H9 (cell line): Measurements from ENCODE around the gene DNAI1. TPM values are rescaled to one million over a fixed set of nuclear protein-coding genes. Genes with fewer than 3 reads are reported as not detected.

Source experiments
- DNase-seq: peaks from one replicate; pipeline ENCODE4 v3.0.0-alpha.2; 2017
- H2AFZ ChIP-seq: one replicate; pipeline ENCODE4 v1.6.1; 2013; ENCODE audit warnings: mild to moderate bottlenecking, low read length, control low read depth, moderate library complexity
- H2AK5ac ChIP-seq: 2 replicates; pipeline ENCODE4 v1.6.1; 2013; ENCODE audit warnings: low read length, control low read depth, mixed read lengths; ENCODE audit not compliant: insufficient read length
- H2BK120ac ChIP-seq: one replicate; pipeline ENCODE4 v1.6.1; 2013; ENCODE audit warnings: low read depth, mild to moderate bottlenecking, low read length, control low read depth, inconsistent platforms; ENCODE audit not compliant: poor library complexity, severe bottlenecking
- H2BK12ac ChIP-seq: 2 replicates; pipeline ENCODE4 v1.6.1; 2013; ENCODE audit warnings: low read length, control low read depth, mixed read lengths, low read depth; ENCODE audit not compliant: insufficient read length
- H2BK15ac ChIP-seq: 2 replicates; pipeline ENCODE4 v1.6.1; 2013; ENCODE audit warnings: low read depth, low read length, control low read depth
- H2BK20ac ChIP-seq: one replicate; pipeline ENCODE4 v1.6.1; 2013; ENCODE audit warnings: low read depth, mild to moderate bottlenecking, low read length, control low read depth, inconsistent platforms; ENCODE audit not compliant: poor library complexity, severe bottlenecking
- H2BK5ac ChIP-seq: 2 replicates; pipeline ENCODE4 v1.6.1; 2013; ENCODE audit warnings: low read length, control low read depth, mixed read lengths; ENCODE audit not compliant: insufficient read length
- H3K14ac ChIP-seq: 2 replicates; pipeline ENCODE4 v1.6.1; 2013; ENCODE audit warnings: low read length, control low read depth; ENCODE audit not compliant: insufficient read depth
- H3K18ac ChIP-seq: 2 replicates; pipeline ENCODE4 v1.6.1; 2013; ENCODE audit warnings: low read depth, mild to moderate bottlenecking, mixed read lengths, low read length, control low read depth; ENCODE audit not compliant: insufficient read length
- H3K23ac ChIP-seq: 2 replicates; pipeline ENCODE4 v1.6.1; 2013; ENCODE audit warnings: low read length, control low read depth, mixed read lengths, low read depth; ENCODE audit not compliant: insufficient read length
- H3K23me2 ChIP-seq: 2 replicates; pipeline ENCODE4 v1.6.1; 2013; ENCODE audit warnings: low read depth, mild to moderate bottlenecking, mixed read lengths, low read length, control low read depth; ENCODE audit not compliant: insufficient read length, poor library complexity, severe bottlenecking
- H3K27ac ChIP-seq: 2 replicates; pipeline ENCODE4 v1.5.1; 2013; ENCODE audit warnings: low read length, control low read depth, mixed read lengths, low read depth; ENCODE audit not compliant: insufficient read length
- H3K27me3 ChIP-seq: 2 replicates; pipeline ENCODE4 v1.6.1; 2013; ENCODE audit warnings: low read length, control low read depth, inconsistent platforms; ENCODE audit not compliant: insufficient read depth
- H3K4ac ChIP-seq: 2 replicates; pipeline ENCODE4 v1.6.1; 2013; ENCODE audit warnings: low read depth, mild to moderate bottlenecking, control low read depth, inconsistent platforms, low read length, moderate library complexity
- H3K4me1 ChIP-seq: 2 replicates; pipeline ENCODE4 v1.6.1; 2013; ENCODE audit warnings: low read length, control low read depth, inconsistent platforms; ENCODE audit not compliant: insufficient read depth
- H3K4me2 ChIP-seq: 2 replicates; pipeline ENCODE4 v1.6.1; 2013; ENCODE audit warnings: low read length, control low read depth, mixed read lengths; ENCODE audit not compliant: insufficient read length, insufficient read depth
- H3K56ac ChIP-seq: 2 replicates; pipeline ENCODE4 v1.6.1; 2013; ENCODE audit warnings: low read depth, mild to moderate bottlenecking, mixed read lengths, low read length, control low read depth; ENCODE audit not compliant: insufficient read length
- H3K79me1 ChIP-seq: 2 replicates; pipeline ENCODE4 v1.6.1; 2013; ENCODE audit warnings: low read depth, mild to moderate bottlenecking, moderate library complexity, low read length, control low read depth, inconsistent platforms; ENCODE audit not compliant: insufficient read depth, poor library complexity, severe bottlenecking
- H3K79me2 ChIP-seq: 2 replicates; pipeline ENCODE4 v1.6.1; 2013; ENCODE audit warnings: low read length, control low read depth, inconsistent platforms; ENCODE audit not compliant: insufficient read depth
- H3K9ac ChIP-seq: 2 replicates; pipeline ENCODE4 v1.6.1; 2013; ENCODE audit warnings: low read length, control low read depth, mixed read lengths; ENCODE audit not compliant: insufficient read length; ENCODE audit errors: extremely low read depth
- H3K9me3 ChIP-seq: one replicate; pipeline ENCODE4 v1.6.1; 2013; ENCODE audit warnings: low read depth, low read length, inconsistent platforms; ENCODE audit not compliant: control insufficient read depth
- H3T11ph ChIP-seq: one replicate; pipeline ENCODE4 v1.6.1; 2013; ENCODE audit warnings: mild to moderate bottlenecking, low read length, control low read depth, inconsistent platforms
- H4K20me1 ChIP-seq: one replicate; pipeline ENCODE4 v1.6.1; 2013; ENCODE audit not compliant: control insufficient read depth, insufficient read length, insufficient read depth
- H4K5ac ChIP-seq: 2 replicates; pipeline ENCODE4 v1.6.1; 2013; ENCODE audit warnings: low read depth, mild to moderate bottlenecking, mixed read lengths, low read length, control low read depth; ENCODE audit not compliant: insufficient read length
- H4K8ac ChIP-seq: replicated peaks from 2 replicates; pipeline ENCODE4 v1.6.1; 2013; ENCODE audit warnings: low read length, control low read depth, mixed read lengths, low read depth; ENCODE audit not compliant: insufficient read length
- H4K91ac ChIP-seq: 2 replicates; pipeline ENCODE4 v1.6.1; 2013; ENCODE audit warnings: low read depth, mild to moderate bottlenecking, moderate library complexity, mixed read lengths, low read length, control low read depth; ENCODE audit not compliant: insufficient read length
- H3K27ac Mint-ChIP-seq, 3 experiments: 2 replicates in 2 of 3; 3 replicates in 1 of 3; pipeline ENCODE4 v1.8.0; 2020 to 2021; ENCODE audit warnings: mixed read lengths in 3 of 3, mild to moderate bottlenecking in 1 of 3, moderate library complexity in 1 of 3
- H3K27me3 Mint-ChIP-seq: 2 replicates; pipeline ENCODE4 v1.8.0; 2021; ENCODE audit warnings: low read depth, mild to moderate bottlenecking, moderate library complexity, mixed read lengths
- H3K36me3 Mint-ChIP-seq, 3 experiments: 2 replicates in 2 of 3; 3 replicates in 1 of 3; pipeline ENCODE4 v1.8.0; 2020 to 2021; ENCODE audit warnings: low read depth in 3 of 3, mixed read lengths in 3 of 3; ENCODE audit not compliant: insufficient read depth in 1 of 3
- H3K4me1 Mint-ChIP-seq, 2 experiments: 2 replicates each; pipeline ENCODE4 v1.8.0; 2020; ENCODE audit warnings: mixed read lengths in 2 of 2
- H3K4me3 Mint-ChIP-seq, 2 experiments: 2 replicates in 1 of 2; 3 replicates in 1 of 2; pipeline ENCODE4 v1.8.0; 2020 to 2021; ENCODE audit warnings: mild to moderate bottlenecking in 2 of 2, mixed read lengths in 2 of 2, moderate library complexity in 1 of 2
- H3K9me3 Mint-ChIP-seq, 2 experiments: 2 replicates in 1 of 2; 3 replicates in 1 of 2; pipeline ENCODE4 v1.8.0; 2020; ENCODE audit warnings: mild to moderate bottlenecking in 2 of 2, mixed read lengths in 2 of 2, moderate library complexity in 1 of 2
- WGBS: extraction: QIAGEN DNeasy Blood & Tissue Kit; methylation state at CpG from one replicate; pipeline ENCODE4 v1.1.7; 2013; ENCODE audit warnings: missing lambda C conversion rate, low lambda C conversion rate, mixed read lengths; ENCODE audit not compliant: insufficient read length; ENCODE audit errors: extremely low coverage; 5-methylcytosine and 5-hydroxymethylcytosine counted together
- total RNA-seq: library from RNA; stranded (reverse); gene quantifications from 2 replicates; pipeline ENCODE4 v1.2.1, GENCODE V29; 2021
- TF ChIP-seq, protein P1 (sequence below): fragments of 200-600 bp; sonication (generic); conservative IDR thresholded peaks from 3 replicates; pipeline ENCODE4 v1.8.0; 2021; ENCODE audit warnings: antibody characterized with exemption, mild to moderate bottlenecking

Gene DNAI1
- total RNA-seq, 1 experiment from 2014 or later = 0.22 TPM

DNA sequence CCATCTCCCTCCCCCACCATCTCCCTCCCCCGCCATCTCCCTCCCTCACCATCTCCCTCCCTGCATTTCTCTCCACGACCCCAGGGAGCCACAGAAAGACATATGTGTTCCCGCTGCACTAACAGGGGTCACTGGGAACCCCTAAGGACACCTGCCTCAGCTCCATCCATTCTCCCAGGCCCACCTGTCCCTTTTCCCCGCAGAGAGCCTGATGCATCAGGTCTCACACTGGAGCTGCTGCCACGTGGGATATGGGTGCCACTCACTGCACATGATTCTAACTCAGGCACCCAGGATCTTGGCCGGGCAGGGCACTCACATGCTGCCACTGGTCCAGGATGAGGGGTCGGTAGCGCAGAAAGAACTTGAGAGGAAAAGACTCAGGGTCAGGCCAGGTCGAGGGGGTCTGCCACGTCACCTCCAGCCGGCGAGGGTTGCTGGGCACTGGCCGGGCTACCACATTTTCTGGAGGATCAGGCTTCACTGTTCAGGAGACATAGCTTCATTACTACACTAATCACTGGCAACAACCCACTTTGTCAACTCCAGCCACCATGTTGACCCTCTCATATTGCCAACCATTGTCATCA, 97.4 kb downstream of the DNAI1 start:
- H4K5ac ChIP-seq = no peak overlapping the region
- H3K4me1 ChIP-seq = peaks cover 13% of the 10 kb centered on the region; the same call in 1 of the 2 replicates
- H3K23me2 ChIP-seq = no peaks in the 10 kb centered on the region
- peaks cover 3% of the 10 kb centered on the region for H3K27me3 Mint-ChIP-seq
- H3K79me2 ChIP-seq = no peaks in the 10 kb centered on the region
- H3K9ac ChIP-seq = no peak overlapping the region
- TF ChIP-seq, protein P1, sequence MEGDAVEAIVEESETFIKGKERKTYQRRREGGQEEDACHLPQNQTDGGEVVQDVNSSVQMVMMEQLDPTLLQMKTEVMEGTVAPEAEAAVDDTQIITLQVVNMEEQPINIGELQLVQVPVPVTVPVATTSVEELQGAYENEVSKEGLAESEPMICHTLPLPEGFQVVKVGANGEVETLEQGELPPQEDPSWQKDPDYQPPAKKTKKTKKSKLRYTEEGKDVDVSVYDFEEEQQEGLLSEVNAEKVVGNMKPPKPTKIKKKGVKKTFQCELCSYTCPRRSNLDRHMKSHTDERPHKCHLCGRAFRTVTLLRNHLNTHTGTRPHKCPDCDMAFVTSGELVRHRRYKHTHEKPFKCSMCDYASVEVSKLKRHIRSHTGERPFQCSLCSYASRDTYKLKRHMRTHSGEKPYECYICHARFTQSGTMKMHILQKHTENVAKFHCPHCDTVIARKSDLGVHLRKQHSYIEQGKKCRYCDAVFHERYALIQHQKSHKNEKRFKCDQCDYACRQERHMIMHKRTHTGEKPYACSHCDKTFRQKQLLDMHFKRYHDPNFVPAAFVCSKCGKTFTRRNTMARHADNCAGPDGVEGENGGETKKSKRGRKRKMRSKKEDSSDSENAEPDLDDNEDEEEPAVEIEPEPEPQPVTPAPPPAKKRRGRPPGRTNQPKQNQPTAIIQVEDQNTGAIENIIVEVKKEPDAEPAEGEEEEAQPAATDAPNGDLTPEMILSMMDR = no peak
- H3K9me3 ChIP-seq = no peaks in the 10 kb centered on the region
- WGBS = no CpG with 5 or more reads among the region's 13 CpGs
- H2BK15ac ChIP-seq = no peak overlapping the region
- no peak overlapping the region for H2AK5ac ChIP-seq
- H3K56ac ChIP-seq = no peak overlapping the region
- H2BK120ac ChIP-seq = no peak overlapping the region
- no peak overlapping the region for H4K91ac ChIP-seq
- no peaks in the 10 kb centered on the region for H4K20me1 ChIP-seq
- no peaks in the 10 kb centered on the region for H3K79me1 ChIP-seq
- H3T11ph ChIP-seq = no peak overlapping the region
- no peak overlapping the region for H3K4ac ChIP-seq
- no peak overlapping the region for H3K23ac ChIP-seq
- H3K27ac Mint-ChIP-seq = no peak overlapping the region; a peak in 1 of 7 replicates
- no peak overlapping the region for H3K18ac ChIP-seq
- H2BK20ac ChIP-seq = no peak overlapping the region
- peaks cover 36 to 45% of the 10 kb centered on the region in 2 experiments for H3K4me1 Mint-ChIP-seq
- DNase-seq = no peak
- no peak overlapping the region for H3K27ac ChIP-seq
- H2BK12ac ChIP-seq = no peak overlapping the region
- no peaks in the 10 kb centered on the region; a peak in 1 of 5 replicates for H3K9me3 Mint-ChIP-seq
- H3K4me2 ChIP-seq = no peak overlapping the region
- no peak overlapping the region for H2AFZ ChIP-seq
- no peaks in the 10 kb centered on the region for H3K36me3 Mint-ChIP-seq
- H3K14ac ChIP-seq = no peak overlapping the region
- no peaks in the 10 kb centered on the region for H3K27me3 ChIP-seq
- no peak overlapping the region for H4K8ac ChIP-seq
- no peak overlapping the region for H2BK5ac ChIP-seq
- H3K4me3 Mint-ChIP-seq = no peak overlapping the region
